IPS-18c (cell line): ENCODE measurements around the gene UNC13D.

ENCODE experiments used
- H3K4me3 ChIP-seq: 2 replicates; pipeline ENCODE4 v1.7.0; 2013; ENCODE audit warnings: low read depth, mild to moderate bottlenecking, low read length, moderate library complexity; ENCODE audit not compliant: insufficient read depth
- H3K9me3 ChIP-seq: one replicate; pipeline ENCODE4 v1.6.1; 2013; ENCODE audit warnings: mild to moderate bottlenecking, low read length, moderate library complexity; ENCODE audit not compliant: control insufficient read depth, insufficient read depth

UNC13D gene

DNA sequence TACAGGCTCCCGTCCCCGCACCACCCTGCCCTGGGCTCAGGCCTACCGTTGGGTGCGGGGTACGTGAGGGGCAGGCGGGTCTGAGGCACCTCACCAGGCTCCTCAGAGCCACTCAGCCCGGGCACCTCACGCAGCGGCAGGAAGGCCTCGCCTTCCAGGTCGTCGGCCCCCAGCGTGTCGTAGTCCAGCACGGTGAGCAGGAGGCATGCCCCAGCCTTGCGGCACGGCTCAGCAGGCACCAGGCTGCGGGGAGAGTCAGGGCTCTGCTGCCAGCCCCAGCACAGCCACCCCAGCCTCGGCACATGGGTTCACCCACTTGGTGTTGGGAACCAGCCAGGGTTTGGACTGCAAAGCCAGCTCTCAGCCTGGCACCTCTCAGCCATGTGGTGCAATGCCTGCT lies 15.5 kb downstream of the UNC13D start:
- no peak overlapping the region for H3K4me3 ChIP-seq

DNA sequence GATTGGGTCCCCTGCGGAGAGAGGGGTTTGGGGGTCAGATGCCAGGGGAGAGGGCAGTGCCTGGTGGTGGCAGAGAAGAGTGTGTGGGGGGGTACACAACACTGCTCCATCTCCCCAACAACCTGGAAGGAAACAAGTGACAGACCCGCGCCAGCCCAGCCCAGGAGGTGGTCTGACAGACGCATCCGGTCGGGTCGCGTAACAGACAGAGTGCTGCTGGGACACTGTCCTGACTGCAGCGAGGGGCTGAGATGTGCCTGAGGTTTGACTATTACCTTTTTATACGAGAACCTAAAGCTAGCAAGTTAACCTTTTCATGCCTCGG lies 16.2 kb downstream of the UNC13D start:
- H3K4me3 ChIP-seq = no peak overlapping the region; the same call in 1 of the 2 replicates
- no peaks in the 10 kb centered on the region for H3K9me3 ChIP-seq

More for the DNA sequence above, 15.5 kb downstream of the UNC13D start:
- no peaks in the 10 kb centered on the region for H3K9me3 ChIP-seq

DNA sequence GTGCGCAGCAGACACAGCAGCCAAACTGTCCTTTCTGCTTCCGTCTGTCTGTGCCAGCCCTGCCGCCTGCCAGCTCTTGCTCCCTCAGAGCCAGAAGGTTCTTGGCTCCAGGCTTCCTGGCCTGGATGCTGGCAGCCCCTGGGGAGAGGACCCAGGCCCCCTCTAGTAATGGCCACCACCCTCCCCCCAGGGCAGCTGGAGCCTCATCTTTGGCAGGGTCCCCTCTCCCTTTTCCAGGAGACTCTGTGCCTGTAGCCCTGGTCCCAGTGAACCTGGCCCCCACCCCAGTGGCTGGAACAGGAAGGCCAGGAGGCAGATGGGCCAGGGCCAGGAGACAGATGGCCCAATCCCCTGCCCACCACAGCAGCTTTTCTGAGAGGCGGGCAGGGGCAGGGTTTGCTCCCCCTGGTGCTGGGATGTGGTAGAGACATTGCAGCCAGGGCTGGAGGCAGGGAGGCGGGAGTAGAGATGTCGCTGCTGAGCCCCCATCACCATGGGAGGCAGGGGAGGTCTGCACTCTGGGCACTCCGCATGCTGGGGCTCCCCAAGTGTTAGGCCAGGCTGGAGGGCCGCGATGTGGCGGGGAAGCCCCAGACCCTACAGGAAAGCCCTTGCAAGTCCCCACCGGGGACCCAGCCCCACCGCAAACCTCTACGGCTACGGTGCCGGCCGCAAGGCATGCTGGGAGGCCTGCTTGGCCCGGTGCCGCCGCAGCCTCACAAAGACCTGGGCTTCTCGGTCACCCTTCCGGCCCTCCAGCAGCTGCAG lies 16.7 kb downstream of the UNC13D start:
- Histone ChIP-seq H3K4me3 (no peak overlapping the region; the same call in 1 of the 2 replicates), H3K9me3 (no peaks in the 10 kb centered on the region)

DNA sequence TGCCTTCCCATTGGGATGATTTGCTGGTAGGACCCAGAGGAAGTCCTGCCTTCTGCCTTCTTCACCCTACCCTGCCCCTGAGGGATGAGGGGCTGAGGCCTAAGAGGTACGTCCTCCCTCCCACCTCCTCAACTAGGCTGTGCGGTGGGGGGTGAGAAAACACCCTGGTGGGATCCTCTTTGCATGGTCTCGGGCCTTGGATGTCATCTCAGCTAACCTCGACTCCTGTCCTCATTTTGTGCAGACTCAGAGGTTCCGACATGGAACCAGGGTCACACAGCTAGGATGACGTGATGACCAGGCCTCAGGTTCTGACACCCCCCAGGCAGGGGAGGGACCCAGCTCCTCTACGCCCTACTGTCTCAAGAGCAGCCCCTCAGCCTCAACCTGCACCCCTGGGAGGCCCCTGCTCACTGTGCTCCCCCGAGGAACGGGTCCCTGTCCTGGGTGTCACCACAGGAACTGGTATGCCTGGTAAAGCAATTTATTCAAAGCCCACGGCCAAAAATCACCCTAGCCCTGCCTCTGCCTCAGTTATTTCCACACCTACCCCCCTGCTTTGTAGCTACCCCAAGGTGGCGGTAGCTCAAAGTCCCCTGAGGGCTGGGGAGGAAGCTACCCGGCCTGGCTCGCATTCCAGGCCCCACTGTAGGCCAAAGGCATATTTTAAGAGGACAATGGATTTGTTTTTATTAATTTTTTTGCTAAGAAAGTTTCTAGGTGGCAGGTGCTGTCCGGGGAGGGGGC lies 17.5 kb downstream of the UNC13D start:
- Histone ChIP-seq H3K4me3 (no peak overlapping the region), H3K9me3 (no peaks in the 10 kb centered on the region)

DNA sequence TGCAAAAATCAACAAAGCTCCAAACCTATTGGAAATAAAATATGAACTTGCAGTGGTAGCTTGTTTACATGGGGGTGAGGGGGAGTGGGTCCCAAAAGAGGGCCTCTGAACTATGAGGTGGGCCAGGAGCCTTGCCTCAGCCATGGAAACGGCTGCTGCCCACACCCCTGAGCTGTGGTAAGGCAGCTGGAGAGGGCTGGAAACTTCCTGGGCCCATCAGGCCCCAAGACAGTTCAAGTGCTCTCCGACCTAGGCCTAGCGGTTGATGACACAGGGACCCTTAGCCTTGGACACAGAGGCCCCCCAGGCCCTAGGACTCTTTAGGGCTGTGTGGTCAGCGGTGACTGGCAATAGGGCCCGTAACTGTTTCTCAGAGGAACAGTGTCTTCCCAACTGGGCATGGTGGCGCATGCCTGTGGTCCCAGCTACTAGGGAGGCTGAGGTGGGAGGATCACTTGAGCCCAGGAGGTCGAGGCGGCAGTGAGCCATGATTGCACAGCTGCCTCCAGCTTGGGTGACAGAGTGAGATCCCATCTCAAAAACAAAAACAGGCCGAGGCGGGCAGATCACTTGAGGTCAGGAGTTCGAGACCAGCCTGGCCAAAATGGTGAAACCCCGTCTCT lies 18.3 kb downstream of the UNC13D start:
- Histone ChIP-seq H3K4me3 (no peak overlapping the region), H3K9me3 (no peaks in the 10 kb centered on the region)

DNA sequence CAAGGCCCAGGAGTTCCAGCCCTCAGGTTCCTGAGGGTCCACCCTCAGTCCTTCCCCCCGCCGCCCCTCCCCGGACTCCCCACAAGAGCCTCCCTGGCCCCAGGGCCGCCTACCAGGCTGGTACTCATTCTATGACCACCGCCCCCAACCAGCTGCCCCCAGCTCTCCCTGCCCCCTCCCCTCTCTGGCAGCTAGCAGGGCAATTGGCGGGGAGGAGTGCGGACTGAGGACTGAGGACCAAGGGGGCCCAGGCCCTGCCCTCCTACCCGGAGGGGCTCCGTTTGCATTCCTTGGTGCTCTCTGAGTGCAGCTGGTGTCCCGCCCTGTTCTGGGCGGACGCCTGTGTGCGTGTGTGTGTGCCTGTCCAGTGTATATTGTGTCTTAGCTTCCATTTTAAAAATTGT lies 19.1 kb downstream of the UNC13D start:
- no peak overlapping the region for H3K4me3 ChIP-seq
- no peaks in the 10 kb centered on the region for H3K9me3 ChIP-seq

DNA sequence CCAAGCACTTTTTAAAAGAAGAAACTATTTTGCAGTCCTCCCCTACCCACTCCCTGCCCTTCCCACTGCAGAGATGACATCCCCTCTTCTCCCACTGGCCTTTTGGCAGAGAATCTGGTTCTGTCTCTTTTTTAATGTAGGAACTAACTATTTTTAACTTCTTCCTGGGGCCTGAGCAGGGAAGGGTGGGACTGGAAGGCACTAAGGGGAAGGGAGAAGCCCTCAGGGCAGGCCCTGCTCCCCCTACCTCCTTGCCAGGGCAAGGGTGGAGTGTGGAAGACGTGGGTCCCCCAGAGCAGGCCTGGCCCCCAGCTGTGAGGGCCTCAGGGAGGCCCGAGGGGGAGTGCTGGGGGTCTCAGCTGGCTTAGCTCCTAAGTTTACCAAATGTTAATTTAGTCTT lies 19.5 kb downstream of the UNC13D start:
- Histone ChIP-seq H3K4me3 (no peak overlapping the region), H3K9me3 (no peaks in the 10 kb centered on the region)

DNA sequence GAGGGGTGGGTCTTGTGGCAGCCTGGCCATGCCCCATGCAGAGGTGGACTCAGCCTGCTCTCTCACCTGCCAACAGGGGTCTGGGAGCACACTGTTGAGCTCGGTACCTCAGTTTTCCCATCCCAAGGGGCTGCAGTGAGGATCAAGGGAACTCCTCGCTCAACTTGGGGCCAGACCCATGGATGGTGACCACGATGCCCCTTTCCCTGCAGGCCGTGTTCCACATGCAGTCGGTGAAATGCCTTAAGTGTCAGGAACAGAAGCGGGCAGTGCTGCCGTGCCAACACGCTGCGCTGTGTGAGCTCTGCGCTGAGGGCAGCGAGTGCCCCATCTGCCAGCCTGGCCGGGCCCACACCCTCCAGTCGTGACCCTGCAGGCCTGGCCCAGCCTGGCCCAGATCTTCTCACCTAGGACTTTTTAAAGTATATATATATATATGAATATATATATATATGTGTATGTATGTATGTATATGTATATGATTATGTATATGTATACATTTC lies 20.1 kb downstream of the UNC13D start:
- Histone ChIP-seq H3K4me3 (no peak overlapping the region), H3K9me3 (no peaks in the 10 kb centered on the region)

DNA sequence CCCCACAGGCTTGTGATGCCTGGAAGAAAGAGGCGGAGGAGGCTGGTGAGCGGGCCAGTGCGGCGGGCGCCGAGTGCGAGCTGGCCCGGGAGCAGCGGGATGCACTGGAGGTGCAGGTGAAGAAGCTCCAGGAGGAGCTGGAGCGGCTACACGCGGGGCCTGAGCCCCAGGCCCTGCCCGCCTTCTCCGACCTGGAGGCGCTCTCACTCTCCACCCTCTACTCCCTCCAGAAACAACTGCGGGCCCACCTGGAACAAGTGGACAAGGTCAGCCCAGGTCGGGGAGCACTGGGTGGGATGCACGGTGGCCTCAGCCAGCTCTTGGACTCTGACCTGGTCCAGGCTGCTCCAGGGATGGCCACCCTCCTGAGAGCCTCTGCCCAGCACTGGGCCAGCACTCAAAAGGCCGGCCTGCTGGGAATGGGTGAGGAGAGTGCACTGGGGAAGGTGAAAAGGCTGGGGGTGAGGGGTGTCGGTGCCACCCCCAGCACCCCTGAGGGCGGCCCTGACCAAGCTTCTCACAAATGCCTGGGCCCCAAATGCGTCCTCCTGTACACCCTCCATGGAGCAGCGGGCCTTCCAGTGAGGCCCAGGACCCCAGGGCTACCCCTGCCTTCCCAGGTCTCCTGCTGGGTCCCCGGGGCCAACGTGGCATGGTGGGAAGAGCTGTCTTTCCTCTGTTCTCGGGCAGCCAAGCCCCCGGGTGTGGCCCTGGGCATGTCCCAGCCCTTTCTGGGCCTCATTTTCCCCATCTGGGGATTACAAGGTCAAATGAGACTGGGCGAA lies 20.8 kb downstream of the UNC13D start:
- Histone ChIP-seq H3K4me3 (no peak overlapping the region), H3K9me3 (no peaks in the 10 kb centered on the region)

DNA sequence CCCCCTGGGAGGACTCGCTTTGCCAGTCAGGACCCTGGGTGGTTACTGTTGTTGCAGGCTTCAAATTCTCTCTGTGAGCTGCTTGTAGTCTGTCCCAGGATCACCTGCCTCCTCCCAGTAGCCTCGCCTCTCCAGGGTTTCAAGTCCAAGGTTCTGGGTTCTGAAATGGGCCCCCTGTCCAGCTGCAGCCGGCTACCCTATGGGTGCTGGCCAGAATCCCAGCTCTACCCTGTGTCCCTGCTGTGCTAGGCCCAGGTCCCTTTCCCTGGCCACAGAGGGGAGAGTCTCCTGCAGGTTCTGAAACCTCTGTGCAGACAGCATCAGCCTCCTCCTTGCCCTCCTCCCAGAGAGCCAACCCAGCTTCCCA lies 21.4 kb downstream of the UNC13D start:
- no peaks in the 10 kb centered on the region for H3K9me3 ChIP-seq
- H3K4me3 ChIP-seq = no peak overlapping the region

DNA sequence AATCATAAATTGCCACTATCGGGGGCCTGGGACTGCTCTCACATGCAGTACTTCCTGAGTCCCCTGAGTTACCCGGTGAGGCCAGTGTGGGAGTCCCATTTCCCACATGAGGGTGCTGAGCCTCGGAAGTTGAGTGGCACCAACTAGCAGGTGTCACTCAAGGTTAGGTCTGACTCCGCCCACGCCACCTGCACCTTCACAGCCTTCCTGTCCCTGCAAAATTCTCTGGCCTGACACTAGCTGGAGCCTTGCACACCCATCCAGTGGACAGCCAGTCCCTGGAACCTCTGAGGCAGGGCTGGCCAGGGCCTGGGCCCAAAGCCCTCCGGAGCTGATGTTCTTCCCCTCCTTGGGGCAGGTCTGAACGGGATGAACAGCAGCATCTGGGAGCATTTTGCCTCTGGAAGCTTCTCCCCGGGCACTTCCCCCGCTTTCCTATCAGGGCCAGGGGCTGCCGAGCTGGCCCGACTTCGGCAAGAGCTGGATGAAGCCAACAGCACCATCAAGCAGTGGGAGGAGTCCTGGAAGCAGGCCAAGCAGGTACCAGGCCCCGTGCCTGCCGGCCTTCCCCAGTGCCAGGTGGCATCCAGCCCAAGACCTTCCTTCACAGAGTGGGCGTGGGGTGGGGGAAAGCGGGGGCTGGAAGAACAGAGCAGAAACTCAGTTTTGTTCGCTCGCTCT lies 21.9 kb downstream of the UNC13D start:
- H3K4me3 ChIP-seq = no peak overlapping the region
- H3K9me3 ChIP-seq = no peaks in the 10 kb centered on the region

DNA sequence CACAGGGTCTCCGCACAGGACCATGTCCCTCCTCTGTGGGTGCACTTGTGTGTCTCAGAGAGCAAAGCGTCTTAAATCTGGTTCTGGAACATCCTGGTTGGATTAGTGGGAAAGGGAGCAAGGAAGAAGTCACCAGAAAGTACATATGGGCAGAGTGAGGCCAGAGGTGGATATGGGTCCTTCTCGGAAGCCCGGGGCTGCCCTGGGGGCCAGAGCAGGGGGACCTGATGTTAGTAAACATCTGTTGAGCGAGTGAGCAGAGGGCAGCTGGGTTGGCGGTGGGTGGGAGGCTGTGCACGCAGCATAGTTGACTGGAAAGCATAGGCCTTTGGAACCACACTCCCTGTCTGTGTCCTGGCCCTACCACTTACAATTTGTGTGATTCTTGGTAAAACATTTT lies 22.7 kb downstream of the UNC13D start:
- Histone ChIP-seq H3K9me3 (no peaks in the 10 kb centered on the region), H3K4me3 (no peak overlapping the region)

DNA sequence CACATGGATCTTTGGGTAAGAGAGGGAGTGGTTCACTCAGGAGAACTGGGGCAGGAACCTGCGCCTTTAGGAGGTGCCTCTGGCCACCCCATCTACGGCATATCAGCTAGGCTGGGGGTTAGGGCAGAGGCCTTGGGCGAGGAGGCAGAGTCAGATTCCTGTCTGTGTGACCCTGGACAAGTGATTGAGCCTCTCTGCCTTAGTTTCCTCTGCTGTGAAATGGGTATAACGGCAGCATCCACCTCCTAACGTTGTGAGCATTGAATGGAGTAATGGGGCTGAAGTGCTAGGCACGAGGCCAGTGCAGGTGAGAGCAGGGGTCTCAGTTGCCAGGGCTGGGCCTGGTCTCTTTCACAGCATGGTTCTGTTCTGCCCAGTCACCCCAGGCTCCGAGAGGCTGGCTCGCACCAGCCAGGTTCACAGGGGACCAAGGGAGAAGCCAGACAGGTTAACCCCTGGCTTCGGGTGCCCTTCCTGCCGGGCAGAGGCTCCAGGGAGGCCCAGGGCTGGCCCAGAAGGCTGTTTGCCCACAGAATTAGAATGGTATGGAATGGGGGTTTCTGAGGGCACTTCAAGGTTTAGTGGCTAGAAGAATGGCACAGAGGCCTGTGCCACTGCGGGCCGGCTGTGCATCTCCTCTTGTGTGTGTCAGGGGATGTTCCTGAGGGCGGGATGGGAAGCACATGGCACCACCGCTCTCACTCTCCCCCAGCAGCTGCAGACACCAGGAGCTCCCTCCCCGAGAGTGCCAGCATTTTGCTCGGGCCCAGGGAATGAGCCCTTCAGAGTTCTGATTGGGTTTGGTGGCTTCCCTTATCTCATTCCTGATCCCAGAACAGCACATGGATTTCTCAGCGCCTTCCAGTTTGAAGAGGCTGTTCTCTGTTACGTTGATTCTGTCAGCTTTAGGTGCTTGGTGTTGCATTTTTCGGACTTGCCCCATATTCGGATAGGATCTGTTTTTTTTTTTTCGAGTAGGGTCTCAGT lies 23.8 kb downstream of the UNC13D start:
- H3K4me3 ChIP-seq = no peak overlapping the region
- no peaks in the 10 kb centered on the region for H3K9me3 ChIP-seq

DNA sequence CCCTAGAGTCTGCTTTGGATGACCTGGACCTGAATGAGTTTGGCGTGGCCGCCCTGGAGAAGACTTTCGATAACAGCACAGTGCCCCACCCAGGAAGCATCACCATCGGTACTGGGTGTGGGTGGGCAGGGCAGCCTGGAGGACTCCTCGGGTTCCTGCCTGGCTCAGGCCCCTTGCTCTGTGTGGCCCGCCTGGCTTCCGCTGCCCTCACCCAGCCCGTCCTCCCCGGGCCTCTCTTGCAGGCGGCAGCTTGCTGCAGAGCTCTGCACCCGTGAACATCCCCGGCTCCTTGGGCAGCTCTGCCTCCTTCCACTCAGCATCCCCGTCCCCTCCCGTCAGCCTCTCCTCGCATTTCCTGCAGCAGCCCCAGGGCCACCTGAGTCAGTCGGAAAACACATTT lies 24.5 kb downstream of the UNC13D start:
- H3K4me3 ChIP-seq = no peak overlapping the region
- H3K9me3 ChIP-seq = no peaks in the 10 kb centered on the region

DNA sequence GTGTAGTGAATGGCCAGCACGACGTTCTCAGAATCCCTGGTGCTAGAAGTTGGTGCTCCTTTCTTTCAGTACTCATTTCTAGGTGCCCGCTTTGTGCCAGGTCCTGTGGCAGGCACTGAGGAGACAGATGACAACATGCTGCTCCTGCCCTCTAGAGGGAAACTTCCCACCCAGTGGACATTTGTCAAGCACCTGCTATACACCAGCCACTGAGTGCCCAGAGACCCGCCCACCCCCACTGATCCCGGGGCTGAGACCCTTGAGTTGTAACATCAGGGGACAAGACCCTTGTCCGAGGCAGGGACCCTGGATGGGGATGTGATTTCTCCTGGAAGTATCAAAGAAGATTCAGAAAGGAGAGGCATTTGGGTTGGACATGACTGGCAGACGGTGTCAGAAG lies 25.1 kb downstream of the UNC13D start:
- H3K9me3 ChIP-seq = no peaks in the 10 kb centered on the region

DNA sequence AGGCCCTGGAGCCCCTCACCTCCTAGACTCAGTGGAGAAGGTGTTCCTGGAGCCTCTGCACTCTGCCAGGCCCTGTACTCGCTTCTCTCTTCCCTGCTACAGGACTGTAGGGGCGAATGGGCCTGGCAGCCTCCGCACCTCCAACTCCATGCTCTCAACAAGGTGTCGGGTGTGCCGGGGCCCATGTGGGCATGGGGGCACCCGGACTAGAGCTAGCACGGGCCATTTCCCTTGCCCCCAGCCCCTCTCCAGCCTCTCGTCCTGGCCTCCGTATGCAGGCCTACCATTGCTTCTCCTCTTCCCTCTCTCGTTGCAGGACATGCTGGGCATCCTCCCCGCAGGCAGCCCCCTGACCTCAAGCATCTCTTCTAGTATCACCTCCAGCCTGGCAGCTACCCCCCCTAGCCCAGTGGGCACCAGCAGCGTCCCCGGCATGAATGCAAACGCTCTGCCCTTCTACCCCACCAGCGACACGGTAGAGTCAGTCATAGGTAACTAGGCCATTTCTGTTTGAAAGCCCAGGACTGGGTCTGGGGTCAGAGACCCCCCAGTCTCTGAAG lies 25.8 kb downstream of the UNC13D start:
- no peak overlapping the region for H3K4me3 ChIP-seq

More for the DNA sequence above, 25.1 kb downstream of the UNC13D start:
- no peak overlapping the region for H3K4me3 ChIP-seq

More for the DNA sequence above, 25.8 kb downstream of the UNC13D start:
- H3K9me3 ChIP-seq = no peaks in the 10 kb centered on the region
